Measurements from ENCODE around the gene PADI3. TPM values are rescaled to one million over a fixed set of nuclear protein-coding genes. Genes with fewer than 3 reads are reported as not detected.
"Not testable (repeated sequence)": the region's sequence is repeated elsewhere in the genome, so short reads cannot be mapped to it uniquely, and the experiment has no call there.

Gene PADI3
- total and polyA plus RNA-seq, 2 of the 8 experiments (the other 6 are each of a cell fraction or from before 2014, with no cell fraction given) = 0.37 to 0.94 TPM

DNA sequence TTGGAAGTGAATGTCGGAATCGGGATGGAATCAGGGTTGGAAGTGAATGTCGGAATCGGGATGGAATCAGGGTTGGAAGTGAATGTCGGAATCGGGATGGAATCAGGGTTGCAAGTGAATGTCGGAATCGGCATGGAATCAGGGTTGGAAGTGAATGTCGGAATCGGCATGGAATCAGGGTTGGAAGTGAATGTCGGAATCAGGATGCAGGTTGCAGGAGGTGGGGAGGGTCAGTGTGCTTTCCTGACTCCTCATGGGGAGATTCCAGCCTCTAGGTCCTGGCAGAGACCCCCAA, 7.2 kb upstream of the PADI3 start:
- H3K36me3 ChIP-seq (ENCODE audit: control insufficient read depth in 2 of 4, insufficient read depth in 4 of 4, low read length in 3 of 4); H4K91ac ChIP-seq (replicated peaks; ENCODE audit: insufficient read length, low read length); H2AFZ ChIP-seq (ENCODE audit: low read length); DNase-seq (ENCODE audit: low read depth in 1 of 2, low spot score in 2 of 2); H2BK12ac ChIP-seq (ENCODE audit: low read depth, low read length); H3K79me2 ChIP-seq (ENCODE audit: control insufficient read depth in 1 of 2, insufficient read depth in 2 of 2, low read length in 2 of 2); H3K23me2 ChIP-seq (ENCODE audit: low read depth, low read length); H3K4me3 ChIP-seq (ENCODE audit: extremely low read depth in 1 of 4, insufficient read depth in 2 of 4, low read depth in 3 of 4, low read length in 4 of 4); H3K27me3 ChIP-seq (replicated peaks in 1 of 4; ENCODE audit: control insufficient read depth in 3 of 4, extremely low read depth in 1 of 4, insufficient read depth in 3 of 4, low read length in 3 of 4); H3K4me2 ChIP-seq (ENCODE audit: insufficient read depth in 1 of 2, low read depth in 2 of 2, low read length in 2 of 2); H2BK120ac ChIP-seq (replicated peaks; ENCODE audit: low read depth, low read length); H3K18ac ChIP-seq (ENCODE audit: extremely low read depth, low read length); H3K14ac ChIP-seq (ENCODE audit: insufficient read length); H4K5ac ChIP-seq (ENCODE audit: insufficient read length, low read depth, low read length); H2AK5ac ChIP-seq (ENCODE audit: low read depth, low read length); H4K8ac ChIP-seq (ENCODE audit: extremely low read depth, insufficient read depth, low read length); H4K20me1 ChIP-seq (replicated peaks in 1 of 2; ENCODE audit: control insufficient read depth in 1 of 2, insufficient read depth in 2 of 2, low read length in 2 of 2); H3K4ac ChIP-seq (replicated peaks; ENCODE audit: insufficient read length, low read depth, low read length); H2BK5ac ChIP-seq (ENCODE audit: low read depth, low read length); H3K79me1 ChIP-seq (ENCODE audit: low read depth, low read length); H3K9me3 ChIP-seq (ENCODE audit: insufficient read depth in 2 of 2, low read depth in 1 of 2, low read length in 1 of 2); H3K23ac ChIP-seq (ENCODE audit: insufficient read length); H3K56ac ChIP-seq (replicated peaks; ENCODE audit: insufficient read length, low read depth, low read length); POLR2A ChIA-PET (ENCODE audit: partially characterized antibody); FAIRE-seq; H3K27ac ChIP-seq (ENCODE audit: low read depth, low read length); H3K9ac ChIP-seq (replicated peaks in 1 of 4; ENCODE audit: extremely low read depth in 1 of 4, low read depth in 3 of 4, low read length in 3 of 4); H2BK15ac ChIP-seq (ENCODE audit: low read length); H3K4me1 ChIP-seq (replicated peaks in 1 of 4; ENCODE audit: control insufficient read depth in 3 of 4, insufficient read depth in 4 of 4, low read length in 3 of 4): not testable (repeated sequence)
- WGBS, 2 experiments (ENCODE audit: extremely low coverage in 1 of 2, insufficient coverage in 1 of 2, insufficient read length in 1 of 2, insufficient replicate concordance in 2 of 2, low coverage in 1 of 2, low lambda C conversion rate in 2 of 2, missing lambda C conversion rate in 1 of 2) = 84% methylated on average over 9 of the region's 11 CpGs; no CpG with 5 or more reads in 1 of the 2 experiments
- CTCF ChIA-PET (ENCODE audit: partially characterized antibody) = interaction anchor here (1.0 to 1.5 kb wide), 4 partner anchors 89 to 129 kb away, joined by 3 to 11 read pairs (median 4); no protein-coding TSS in a partner anchor
- H2BK20ac ChIP-seq (ENCODE audit: low read length) = 0 out of 2 replicates have a peak overlapping the region, but pooled peaks have one; percentile 72

All from H1 (cell line).